Activated T-cell treated with anti-CD3 and anti-CD28 coated beads for 1 hour (primary cell): Measurements from ENCODE around the gene SUPT3H.
A peak's percentile ranks its signal among the peaks of the same experiment; 100 is the strongest.

Experiments used
- DNase-seq: peaks from one replicate; pipeline ENCODE4 v3.0.0-alpha.2; 2020; ENCODE audit warnings: low read depth

The SUPT3H gene

DNA sequence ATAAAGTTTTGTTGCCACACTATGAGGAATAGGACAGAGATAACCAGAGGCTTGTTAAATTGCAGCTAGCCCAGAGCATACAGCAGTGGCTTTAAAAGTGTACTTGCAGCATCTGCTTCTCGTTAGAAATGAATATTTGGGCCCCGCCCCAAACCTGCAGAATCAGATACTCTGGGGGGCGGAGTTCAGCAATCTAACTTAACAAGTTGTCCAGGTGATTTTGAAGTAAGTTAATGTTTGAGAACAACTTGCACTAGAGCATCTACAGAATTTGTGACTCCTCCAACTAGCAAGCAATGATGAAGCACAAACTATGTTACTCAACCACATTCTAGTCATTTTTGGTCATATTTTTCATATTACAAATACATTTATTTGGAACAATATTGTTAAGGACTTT is 10.6 kb upstream of the SUPT3H start:
- no peak for DNase-seq

DNA sequence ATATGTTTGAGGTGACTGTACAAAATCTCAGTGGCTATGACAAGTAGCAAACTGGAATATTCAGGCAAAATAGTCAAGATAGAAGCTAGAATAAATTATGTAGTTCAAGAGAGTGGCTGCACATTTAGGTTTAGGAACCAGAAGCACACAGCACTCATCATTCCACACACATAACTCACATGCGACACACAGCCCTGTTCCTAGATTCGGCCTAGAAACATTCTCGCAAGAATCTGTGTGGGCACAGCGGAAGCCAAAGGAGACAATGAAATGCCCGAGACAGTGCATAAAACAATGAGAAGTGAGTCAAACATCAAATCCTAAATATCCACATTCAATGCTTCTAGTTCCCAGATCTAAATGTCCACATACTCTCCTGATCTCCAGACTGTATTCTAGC is 9.5 kb upstream of the SUPT3H start:
- DNase-seq = no peak

DNA sequence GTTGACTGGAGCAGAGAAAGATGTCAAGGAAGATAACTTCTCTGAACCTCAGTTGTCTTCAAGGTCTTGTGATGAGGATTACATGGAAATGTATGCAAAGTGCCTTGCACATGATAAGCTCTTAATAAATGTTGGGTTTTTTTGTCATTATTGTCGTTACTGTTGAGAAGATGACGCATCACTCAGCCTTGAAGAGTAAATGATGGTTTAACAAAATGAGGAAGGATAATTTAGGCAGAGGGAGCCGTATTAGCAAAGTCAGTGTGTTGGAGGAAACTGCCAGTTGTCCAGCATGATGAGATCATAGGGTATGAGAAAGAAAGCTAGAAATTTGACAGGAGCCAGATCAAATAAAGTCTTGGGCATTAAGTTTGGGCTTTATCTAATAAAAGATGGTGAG is 8.8 kb upstream of the SUPT3H start:
- no peak for DNase-seq

DNA sequence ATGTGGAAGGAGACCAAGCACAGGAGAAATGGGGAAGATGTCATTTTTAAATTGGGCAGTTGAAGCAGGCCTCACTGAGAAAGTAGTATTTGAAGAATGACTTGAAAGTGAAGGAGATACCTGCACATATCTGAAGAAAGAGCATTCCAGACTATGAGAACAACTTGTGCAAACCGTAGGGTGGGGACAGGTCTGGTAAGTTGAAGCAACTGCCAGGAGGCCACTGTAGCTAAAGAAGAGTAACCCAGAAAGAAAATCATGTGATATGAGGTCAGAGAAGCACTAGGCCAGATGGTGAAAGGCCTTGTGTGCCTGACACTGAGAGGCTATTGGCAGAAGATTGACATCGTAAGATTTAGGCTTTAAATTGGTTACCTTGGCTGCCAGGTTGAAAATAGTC is 4.7 kb upstream of the SUPT3H start:
- no peak for DNase-seq

DNA sequence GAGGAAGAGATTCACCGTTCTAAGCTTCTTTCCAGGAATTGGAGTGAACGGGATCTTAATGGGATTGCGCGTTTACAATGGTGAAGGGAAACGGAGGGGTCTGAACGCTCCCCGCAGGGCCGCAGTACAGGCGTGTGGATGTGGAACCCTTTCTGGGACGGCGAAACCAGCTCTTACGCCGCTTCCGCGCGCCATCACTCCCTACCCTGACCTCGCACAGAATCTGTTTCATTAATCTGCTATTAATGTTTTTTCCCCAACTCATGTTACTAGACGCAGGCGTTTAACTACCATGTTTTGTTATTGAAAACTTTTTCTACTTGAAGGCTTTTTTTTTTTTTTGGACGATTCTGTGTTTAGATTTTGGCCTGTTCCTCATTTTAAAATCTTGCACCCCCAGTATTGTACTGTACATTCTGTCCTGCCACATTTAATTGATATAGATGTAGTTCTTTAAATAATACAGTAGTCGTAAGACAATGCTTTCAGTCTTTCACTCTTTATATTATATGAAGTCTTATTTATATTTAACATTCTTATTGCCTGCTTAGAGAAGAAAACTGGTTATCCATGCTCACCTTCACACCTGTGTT is 696 bp upstream of the SUPT3H start:
- DNase-seq = no peak

DNA sequence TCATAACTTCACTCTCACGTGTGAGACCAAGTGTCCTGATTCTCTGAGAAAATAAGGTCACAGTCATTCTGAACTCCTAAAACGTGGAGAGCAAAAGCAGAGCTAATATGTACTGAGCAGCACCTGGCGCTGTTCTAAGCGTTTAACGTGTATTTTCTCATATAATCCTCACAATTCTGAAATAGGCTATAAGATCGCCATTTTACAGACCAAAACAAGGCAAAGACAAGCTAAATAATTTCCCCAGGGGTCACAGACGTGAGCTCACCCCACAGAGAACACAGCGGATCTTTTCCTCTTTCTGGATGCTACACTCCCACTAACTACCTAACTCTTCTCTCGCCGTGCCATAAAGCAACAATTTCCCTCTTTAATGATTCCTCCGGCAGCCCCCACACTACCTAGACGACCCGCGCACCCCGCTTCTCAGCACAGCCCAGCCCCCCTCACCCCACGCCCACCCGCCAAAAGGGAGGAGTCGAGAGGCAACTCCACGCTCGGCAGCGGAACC is 636 bp downstream of the SUPT3H start:
- DNase-seq = peak; percentile 70

DNA sequence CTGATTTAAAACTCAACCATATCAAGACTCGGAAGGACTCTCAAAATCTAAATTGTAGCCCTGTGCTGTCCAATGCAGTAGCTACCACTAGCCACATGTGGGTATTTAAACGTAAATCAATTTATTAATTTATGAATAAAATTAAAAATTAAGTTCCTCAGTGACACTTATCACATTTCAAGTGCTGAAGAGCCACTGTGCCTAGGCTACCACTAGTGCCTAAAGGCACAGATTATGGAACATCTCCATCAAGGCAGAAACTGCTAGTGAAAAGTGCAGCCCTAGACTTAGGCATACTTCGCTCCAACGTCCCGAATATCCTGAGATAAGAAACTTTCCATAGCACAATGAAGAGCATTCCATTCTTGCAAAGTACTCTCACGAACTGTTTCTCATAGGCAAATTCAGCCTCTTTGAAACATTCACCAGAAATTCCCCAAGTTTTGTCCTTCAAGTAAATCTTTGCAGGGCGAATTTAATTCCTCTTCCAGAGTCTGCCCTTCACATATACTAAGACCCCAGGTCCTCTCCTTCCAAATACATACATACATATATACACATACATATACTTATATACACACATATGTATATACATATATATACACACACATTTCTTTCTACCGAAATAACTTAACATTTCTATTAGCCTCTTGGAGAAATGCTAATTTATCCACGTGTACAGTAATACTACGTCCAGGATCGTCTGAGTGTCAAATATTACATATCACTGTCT is 1.3 kb downstream of the SUPT3H start:
- DNase-seq = no peak

DNA sequence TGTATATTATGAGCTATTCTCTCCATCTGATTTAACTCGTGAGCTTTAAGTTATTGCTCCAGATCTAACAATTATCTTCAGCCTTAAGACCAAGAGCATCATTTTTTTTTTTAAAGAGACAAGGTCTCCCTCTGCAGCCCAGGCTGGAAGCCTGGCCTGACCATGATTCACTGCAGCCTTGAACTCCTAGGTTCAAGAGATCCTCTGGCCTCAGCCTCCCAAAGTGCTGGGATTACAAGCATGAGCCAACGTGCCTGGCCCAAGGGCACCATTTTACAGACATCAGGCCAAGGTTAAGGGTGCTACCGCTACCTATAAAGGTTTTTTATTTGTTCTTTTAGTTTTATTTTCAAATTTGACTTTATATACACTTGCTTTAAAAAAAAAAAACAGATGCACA is 2.3 kb downstream of the SUPT3H start:
- DNase-seq = no peak

DNA sequence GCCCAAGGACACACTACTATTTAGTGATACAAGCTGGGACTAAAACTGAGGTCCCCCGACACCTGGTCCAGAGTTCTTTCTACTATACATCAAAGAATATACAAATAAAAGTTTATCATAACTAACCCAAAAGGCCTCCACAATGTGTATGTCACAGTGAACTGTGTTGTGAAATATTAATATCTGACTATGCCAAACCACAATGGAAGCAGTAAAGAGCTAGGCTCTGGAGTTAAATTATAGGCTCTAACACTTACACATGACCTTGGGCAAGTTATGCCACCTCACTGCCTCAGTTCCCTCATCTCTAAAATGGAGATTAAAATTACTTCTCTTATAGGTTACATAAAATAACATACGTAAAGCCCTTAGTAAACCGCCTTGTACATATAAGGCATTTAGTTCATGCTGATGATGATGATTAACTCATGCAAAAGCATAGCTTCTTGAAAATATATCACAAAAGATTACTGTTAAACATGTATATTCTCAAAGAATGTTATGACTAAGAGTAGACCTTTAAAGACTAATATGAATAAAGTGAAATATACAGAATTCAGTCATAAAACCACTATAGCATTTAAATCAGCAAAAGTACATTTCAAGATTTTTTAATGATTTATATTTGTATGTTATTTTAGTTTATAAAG is 5.7 kb downstream of the SUPT3H start:
- DNase-seq = no peak

DNA sequence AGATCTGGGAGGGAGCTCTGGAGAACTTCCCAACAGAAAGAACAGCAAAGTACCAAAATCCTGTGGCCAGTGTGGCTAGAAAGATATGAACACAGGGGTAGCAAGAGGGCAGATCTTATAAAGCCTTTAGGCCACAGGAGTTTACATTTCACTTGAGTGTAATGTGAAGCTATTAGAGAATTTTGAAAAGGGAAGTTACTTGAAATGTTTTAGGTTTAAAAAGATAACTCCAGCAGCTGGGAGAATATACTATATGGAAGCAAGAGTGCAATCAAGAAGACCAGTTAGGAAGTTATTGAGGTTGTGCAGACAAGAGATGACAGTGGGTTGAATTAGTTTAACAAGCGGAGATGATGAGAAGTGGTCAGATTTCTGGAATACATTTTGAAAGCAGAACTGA is 7.9 kb downstream of the SUPT3H start:
- no peak for DNase-seq

DNA sequence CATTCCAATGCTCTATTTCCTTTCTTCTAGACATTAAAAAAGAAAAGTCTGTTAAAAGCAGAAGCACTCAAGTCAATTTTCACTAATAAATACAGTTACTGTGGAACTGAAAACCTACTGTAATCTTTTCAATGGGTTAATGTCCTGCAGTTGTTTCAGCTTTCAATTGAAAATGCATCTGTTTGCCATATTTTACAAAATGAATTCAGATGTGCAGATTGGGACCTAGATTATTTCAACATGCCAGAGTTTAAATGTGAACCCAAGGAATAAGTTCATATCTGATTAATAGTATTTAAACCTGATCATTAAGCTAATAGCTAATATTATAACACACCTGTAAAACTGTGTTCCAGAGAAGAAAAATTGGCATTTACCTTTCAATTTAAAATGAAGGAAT is 9.7 kb downstream of the SUPT3H start:
- no peak for DNase-seq

DNA sequence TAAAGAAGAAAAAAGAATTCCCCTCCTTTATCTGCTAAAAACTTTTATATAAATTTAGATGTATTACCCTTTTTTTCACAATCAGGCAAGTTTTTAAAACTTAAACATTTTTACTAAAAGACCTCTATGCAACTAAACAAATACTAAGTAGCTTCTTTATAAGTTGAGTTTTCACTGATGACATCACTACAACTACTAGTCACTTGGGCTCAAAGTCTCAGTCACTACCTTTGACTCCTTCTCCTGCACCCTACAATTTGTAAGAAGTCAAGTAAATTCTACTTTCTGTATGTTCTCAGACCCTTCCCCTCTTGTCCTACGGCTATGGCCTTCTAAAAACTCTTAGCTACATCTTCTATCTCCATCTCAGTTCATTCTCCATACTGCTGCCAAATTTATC is 11.2 kb downstream of the SUPT3H start:
- no peak for DNase-seq

DNA sequence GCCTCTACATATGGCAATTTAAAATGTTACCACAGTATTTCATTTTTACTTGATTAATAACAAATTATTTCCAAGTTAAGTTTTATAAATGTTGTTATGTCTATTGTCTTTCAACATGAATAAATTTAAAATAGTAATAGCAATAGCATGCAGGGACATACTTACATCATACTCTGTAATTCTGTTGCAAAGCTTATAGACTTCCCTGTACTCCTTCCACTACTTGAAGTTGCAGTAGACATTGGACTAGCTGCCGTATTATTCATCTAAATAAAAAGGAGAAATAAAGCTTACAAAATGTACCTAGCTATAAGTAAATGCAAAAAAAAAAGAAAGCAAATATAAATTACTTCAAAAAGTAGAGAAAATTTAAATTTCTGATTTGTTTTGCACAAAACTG is 12.7 kb downstream of the SUPT3H start:
- no peak for DNase-seq

DNA sequence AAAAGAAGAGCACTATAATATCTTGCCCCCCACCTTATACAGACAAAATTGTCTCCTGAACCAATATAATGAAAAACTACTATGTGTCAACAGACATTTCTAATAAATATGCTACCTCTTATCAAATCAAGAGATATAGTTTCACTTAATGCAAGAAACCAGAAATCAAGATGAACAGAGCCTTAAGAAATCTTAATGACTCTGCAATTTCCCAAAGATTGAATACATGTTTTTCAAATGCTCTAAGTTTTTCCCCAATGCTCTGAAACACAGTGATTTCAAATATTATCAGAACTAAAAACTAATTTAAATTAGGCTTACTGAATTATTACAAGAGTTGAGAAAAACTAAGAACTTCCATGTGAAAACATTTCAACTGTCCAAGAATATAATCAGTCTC is 13.3 kb downstream of the SUPT3H start:
- DNase-seq = no peak

DNA sequence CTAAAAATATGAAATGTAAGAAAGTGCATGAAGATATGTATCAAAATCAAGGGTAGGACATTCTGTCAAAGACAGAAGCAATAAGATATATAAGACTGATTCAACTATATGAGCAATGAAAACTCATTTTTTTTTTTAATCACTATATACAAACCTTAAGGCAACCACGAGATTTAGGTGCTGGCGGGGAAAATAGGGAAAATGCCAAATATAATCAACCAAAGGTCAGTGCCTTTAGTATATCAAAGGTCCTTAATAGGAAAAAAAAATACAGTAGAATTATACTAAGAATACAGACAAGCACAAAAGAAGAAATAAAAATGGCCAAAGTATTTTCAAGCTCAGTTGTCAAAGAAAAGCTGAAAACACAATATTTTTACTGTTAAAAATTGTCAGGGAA is 24.1 kb downstream of the SUPT3H start:
- no peak for DNase-seq

DNA sequence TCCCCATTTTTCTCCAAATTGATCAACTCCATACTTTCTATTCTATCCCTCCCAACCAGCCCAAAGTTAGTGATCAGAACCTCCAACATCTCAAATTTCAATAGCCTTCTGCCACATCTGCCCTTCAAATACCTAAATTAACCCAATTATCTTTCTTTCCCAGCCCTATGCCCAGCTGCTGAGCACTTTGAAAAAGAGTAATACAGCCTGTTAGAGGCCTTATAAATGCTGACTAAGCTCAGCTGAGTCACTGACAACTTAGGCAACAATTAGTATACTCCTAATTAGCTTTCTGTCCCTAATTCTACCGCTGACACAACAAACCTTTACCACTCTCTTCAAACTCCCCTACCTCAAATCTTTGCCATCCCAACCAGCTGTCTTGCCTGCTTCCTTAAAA is 26.1 kb downstream of the SUPT3H start:
- no peak for DNase-seq

DNA sequence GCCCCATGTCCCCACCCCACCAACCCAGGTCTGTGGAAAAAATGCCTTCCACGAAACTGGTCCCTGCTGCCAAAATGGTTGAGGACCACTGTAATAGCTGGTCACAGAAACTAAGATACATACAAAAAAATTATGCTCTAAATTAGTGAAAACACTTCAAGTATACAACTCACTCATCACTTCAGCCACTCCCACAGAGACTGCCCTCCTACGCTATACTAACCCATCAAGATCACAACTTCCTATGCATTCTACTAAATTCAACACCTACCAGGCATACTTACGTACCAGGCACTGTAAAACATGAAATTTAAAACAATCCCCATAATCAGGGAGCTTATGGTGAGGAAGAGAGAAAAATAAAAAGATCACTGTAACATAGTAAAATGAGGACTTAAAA is 26.7 kb downstream of the SUPT3H start:
- no peak for DNase-seq

DNA sequence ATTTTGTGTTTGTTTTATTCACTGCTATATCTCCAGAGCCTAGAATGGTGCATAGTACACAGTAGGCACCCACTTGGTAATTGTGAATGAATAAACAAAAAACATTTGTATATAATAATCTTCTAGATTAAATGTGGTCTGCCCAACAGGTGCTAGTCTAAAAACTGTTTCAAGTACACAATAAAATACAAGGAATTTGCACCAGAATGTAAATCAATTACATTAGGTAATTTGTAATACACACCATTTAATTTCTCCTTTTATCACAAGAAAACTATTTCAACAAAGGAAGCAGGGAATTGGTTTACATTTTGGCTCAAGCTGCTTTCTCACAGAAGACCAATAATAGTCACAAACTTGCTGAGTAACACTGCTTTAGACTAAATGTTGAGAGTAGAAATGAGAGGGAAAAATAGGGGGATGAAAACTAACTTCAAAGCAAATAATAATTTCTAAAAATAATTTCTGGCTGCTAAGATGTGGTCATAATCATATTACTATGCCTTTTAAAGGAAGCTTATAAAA is 27.5 kb downstream of the SUPT3H start:
- no peak for DNase-seq

DNA sequence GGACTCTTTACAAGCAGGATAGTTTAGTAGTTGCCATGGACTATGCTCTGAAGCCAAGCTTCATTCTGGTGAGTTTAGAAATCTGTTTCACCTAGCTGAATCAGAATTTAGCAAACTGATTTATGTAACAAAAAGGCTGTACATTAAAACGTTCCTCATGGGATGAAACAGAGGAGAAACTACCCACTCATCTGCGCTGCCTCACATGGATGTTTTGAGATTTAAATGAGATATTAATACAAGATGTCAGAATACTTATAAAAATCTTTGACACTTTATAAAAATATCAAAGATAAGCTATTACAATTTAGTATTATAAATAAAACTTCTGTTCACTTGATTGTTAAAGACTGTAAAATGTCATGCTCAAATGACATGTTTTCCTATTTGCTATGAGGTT is 32.8 kb downstream of the SUPT3H start:
- no peak for DNase-seq

DNA sequence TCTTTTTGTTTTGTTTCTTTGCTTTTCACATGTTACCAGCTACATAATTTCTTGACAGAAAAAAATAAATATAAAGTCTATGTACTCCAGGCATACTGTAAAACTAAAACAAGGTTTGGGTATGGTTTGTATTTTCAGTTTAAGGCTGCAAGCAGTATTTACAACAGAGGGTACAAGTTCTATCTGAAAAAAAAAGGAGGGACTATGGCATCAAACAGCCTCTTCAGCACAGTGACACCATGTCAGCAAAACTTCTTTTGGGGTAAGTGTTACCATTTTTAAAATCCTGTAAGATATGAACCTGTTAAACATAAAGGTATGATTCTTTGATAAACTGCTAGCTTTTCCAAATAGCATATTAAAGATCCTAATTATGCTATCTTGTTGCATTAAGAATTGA is 49.2 kb downstream of the SUPT3H start:
- DNase-seq = no peak

DNA sequence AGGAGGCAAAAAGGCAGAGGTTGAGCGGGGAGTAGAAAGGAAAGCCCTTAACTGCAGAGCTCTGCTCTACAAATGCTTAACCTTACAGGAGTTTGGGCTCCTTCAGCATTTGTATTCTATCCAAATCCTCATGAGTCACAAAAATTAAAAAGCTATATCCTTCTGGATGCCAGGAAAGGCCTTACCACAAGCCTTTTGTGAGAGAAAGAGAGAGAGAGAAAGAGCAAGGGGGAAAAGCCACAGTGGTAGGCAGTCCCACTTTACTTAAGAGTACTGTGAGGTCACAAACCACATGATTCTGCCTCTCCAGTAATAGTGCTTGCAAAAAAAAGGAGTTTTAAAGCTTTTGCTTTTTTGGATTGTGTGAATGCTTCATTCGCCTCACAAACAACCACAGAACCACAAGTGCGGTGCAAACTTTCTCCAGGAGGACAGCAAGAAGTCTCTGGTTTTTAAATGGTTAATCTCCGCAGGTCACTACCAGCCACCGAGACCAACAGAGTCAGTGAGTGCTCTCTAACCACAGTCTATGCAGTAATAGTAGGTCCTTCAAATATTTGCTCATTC is 49.7 kb downstream of the SUPT3H start, which contains the start of gene RUNX2:
RUNX2 (plus strand) TSS at position 375 of the 567 bp plus-strand sequence. CDS start 397 bp downstream, outside the sequence.
- DNase-seq = no peak

DNA sequence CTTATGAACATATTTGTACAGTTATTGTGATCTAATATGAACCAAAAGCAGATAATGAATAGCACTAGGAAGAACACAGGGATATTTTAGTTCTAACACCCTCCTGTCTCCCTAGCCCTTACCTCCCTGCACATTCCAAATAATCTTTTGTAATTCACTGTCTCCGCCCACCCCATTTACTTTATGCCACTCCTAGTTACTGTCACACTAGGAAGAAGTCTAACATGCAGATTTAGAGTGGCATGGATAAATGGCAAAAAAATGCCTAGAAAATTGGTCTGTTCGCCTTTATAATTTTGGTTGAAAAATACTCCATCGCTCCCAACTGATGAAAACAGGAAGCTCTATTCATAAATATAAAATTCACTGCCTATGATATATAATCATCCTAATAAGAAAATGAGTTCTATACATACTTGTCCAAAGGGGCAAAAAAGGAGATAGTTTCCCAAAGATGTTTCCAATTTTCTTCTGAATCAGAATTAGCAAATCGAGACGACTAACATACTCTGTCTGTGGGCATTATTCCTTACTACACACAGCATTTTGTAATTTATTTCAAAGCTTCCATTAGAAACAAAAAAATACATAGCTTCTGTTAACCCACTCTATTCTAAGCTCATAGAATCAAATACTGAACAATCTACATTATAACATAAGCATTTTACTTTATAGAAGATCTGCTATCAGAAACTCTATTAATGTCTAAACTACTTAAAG is 50.9 kb downstream of the SUPT3H start:
- DNase-seq = no peak
